Bronchial epithelial cell (primary cell): ENCODE results near the gene LENG8. TPM values are rescaled to one million over a fixed set of nuclear protein-coding genes. Genes with fewer than 3 reads are reported as not detected.

Source experiments
- DNase-seq: peaks from one replicate; pipeline ENCODE4 v3.0.0-alpha.2; 2010; ENCODE audit warnings: low read depth
- FAIRE-seq: peaks from 2 replicates; lab custom pipeline; 2011; peaks lifted over from hg19 to GRCh38; lab: Jason Lieb, UNC
- H3K27me3 ChIP-seq: 2 replicates; pipeline ENCODE4 v1.5.1; 2011; ENCODE audit warnings: low read length; ENCODE audit not compliant: control insufficient read depth, insufficient read depth
- H3K36me3 ChIP-seq: 2 replicates; pipeline ENCODE4 v1.5.1; 2011; ENCODE audit warnings: low read length; ENCODE audit not compliant: control insufficient read depth, insufficient read depth
- H3K4me3 ChIP-seq: 2 replicates; pipeline ENCODE4 v1.5.1; 2011; ENCODE audit warnings: mild to moderate bottlenecking, low read depth, low read length, control low read depth
- total RNA-seq: library from RNA; depleted of rRNA; stranded (reverse); fragments of >200 nt; gene quantifications from 2 replicates; pipeline ENCODE4 v1.2.1, GENCODE V29; 2014
- TF ChIP-seq, protein P1 (sequence below): IDR thresholded peaks from 2 replicates; pipeline ENCODE4 v1.5.1; 2011; ENCODE audit warnings: mild to moderate bottlenecking, moderate library complexity, low read length, control low read depth, inconsistent platforms; ENCODE audit not compliant: insufficient read depth, severe bottlenecking

The LENG8 gene
- total RNA-seq, 1 donor from 2014 or later = 26.3 TPM

DNA sequence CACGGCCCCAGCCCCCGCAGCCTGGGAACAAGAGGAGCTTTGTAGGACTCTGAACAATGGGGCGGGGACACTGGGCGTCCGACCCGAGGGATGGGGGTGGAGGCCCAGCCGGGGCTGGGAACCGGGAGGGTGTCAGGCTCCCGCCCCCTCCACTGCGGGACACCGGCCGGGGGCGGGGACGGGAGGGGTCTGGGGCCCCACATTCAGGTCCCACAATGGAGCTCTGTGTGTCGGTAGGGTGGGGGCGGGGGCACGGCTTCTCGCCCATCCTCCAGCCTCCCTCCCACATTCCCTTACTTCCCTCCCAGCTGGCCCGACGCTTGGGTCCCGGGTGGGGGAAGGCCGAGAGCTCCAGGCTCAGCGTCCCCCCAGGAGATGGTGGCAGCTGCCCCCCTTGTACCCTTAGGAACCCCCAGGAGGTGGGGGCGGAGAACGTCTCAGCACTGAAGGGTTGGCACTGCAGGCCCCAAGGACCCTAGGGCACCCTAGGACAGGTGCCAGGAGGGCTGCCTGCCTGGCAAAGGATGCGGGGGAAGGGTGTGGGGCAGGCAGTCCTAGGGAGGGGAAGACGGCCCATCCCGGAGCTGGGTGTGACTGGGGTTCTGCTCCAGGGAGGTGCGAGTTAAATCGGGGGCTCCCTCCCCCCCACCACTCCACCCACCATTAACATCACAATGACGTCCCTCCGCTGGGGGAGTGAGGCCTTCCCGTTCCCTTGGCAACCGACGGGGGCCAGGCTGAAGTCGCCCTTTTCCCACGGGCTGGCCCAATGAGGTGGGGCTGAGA lies 28.4 kb upstream of the LENG8 start:
- TF ChIP-seq, protein P1, sequence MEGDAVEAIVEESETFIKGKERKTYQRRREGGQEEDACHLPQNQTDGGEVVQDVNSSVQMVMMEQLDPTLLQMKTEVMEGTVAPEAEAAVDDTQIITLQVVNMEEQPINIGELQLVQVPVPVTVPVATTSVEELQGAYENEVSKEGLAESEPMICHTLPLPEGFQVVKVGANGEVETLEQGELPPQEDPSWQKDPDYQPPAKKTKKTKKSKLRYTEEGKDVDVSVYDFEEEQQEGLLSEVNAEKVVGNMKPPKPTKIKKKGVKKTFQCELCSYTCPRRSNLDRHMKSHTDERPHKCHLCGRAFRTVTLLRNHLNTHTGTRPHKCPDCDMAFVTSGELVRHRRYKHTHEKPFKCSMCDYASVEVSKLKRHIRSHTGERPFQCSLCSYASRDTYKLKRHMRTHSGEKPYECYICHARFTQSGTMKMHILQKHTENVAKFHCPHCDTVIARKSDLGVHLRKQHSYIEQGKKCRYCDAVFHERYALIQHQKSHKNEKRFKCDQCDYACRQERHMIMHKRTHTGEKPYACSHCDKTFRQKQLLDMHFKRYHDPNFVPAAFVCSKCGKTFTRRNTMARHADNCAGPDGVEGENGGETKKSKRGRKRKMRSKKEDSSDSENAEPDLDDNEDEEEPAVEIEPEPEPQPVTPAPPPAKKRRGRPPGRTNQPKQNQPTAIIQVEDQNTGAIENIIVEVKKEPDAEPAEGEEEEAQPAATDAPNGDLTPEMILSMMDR = no peak
- FAIRE-seq (no peak), DNase-seq (no peak)
- H3K36me3 ChIP-seq = no peaks in the 10 kb centered on the region
- no peak overlapping the region for H3K4me3 ChIP-seq
- H3K27me3 ChIP-seq = peaks cover 11% of the 10 kb centered on the region

DNA sequence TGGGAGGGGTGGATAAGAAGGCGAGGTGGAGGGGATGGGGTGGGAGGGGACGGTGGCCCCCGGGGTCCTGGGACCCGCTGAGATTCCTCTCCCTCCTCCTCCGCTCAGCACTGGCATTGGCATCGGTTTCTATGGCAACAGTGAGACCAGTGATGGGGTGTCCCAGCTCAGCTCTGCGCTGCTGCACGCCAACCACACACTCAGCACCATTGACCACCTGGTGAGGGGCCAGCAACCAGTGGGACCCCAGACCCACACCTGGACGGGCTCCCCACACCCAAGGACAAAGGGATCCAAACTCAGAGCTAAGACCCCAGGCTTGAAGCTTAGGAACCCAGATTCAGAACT lies 27.9 kb upstream of the LENG8 start:
- no peak overlapping the region for H3K4me3 ChIP-seq
- DNase-seq (no peak), FAIRE-seq (no peak)
- no peaks in the 10 kb centered on the region for H3K36me3 ChIP-seq
- H3K27me3 ChIP-seq = peaks cover 8% of the 10 kb centered on the region
- TF ChIP-seq, protein P1 = no peak

DNA sequence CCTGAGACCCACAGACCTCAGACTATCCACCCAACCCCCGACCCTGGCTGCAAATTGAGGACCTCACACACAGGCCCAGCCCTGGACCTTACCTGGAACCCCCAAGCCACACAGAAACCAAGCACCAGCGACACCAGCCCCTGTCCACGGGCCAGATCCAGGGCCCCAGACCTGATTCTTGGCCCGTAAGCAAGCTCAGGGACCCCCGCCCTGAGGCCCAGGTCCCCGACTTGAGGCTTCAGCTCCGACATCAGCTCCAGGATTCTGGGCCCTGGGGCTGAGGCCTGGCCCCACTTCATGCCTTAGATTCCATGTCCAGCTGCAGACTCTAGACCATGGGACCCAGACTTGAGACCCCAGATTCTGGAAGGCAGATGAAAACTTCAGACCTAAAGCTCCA lies 27.5 kb upstream of the LENG8 start:
- Histone ChIP-seq H3K27me3 (peaks cover 8% of the 10 kb centered on the region), H3K36me3 (no peaks in the 10 kb centered on the region), H3K4me3 (no peak overlapping the region)
- TF ChIP-seq, protein P1 = no peak
- no peak for FAIRE-seq
- DNase-seq = no peak

DNA sequence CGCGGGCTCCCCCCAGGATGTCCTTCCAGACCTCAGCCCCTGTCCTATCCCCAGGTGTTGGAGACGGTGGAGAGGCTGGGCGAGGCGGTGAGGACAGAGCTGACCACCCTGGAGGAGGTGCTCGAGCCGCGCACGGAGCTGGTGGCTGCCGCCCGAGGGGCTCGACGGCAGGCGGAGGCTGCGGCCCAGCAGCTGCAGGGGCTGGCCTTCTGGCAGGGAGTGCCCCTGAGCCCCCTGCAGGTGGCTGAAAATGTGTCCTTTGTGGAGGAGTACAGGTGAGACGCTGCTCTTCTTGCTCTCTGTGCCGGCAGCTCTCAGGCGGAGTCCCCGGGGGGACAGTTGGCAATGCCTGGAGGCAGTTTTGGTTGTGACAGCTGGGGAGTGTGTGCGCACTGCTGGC lies 26.9 kb upstream of the LENG8 start:
- Histone ChIP-seq H3K4me3 (no peak overlapping the region), H3K36me3 (no peaks in the 10 kb centered on the region), H3K27me3 (peaks cover 5% of the 10 kb centered on the region)
- no peak for FAIRE-seq
- no peak for DNase-seq
- TF ChIP-seq, protein P1 = no peak

- TF ChIP-seq, protein P1 = no peak
- H3K27me3 ChIP-seq = peaks cover 5% of the 10 kb centered on the region
- H3K4me3 ChIP-seq = no peak overlapping the region
- H3K36me3 ChIP-seq = no peaks in the 10 kb centered on the region
- DNase-seq (no peak), FAIRE-seq (no peak)
These were observed 24.8 kb upstream of the LENG8 start for GRCh38 chr19:54424201-54424600.

DNA sequence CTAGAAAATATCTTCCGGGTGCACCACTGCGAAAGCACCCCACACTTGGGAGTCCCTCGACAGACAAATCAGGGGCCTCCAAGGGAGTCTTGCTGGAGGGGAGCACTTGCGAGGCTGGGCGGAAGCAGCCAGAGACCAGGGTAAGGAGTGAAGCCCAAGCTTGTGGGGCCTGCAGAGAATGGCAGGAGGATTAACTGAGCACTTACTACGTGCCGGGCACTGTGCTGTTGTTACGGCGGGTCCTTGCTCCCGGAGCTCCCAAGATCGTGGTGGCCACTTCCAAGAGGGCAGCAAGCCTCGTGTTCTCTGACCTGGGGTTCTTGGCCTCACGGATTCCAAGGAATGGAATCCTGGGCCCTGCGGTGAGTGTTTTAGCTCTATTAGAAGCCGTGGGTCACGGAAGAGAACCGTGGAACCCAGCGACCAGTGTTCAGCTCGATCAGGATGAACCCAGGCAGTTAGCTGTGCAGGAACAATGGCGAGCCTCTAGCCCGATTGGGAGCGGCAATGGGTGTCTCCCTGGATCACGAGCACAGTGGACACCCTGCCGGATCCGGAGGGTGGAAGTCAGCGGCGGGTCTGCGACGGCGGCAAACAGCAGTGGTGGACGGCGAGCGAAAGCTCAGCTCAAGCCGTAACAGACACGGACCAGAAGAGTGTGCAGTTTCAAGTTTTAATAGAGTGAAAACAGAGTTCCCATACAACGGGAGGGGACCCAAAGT lies 24.2 kb upstream of the LENG8 start:
- peaks cover 5% of the 10 kb centered on the region for H3K27me3 ChIP-seq
- TF ChIP-seq, protein P1 = no peak
- H3K36me3 ChIP-seq = no peaks in the 10 kb centered on the region
- H3K4me3 ChIP-seq = no peak overlapping the region
- no peak for DNase-seq
- no peak for FAIRE-seq
